Subcutaneous adipose tissue (tissue), 4 donors: ENCODE results near the gene TPSG1. TPM values are rescaled to one million over a fixed set of nuclear protein-coding genes. Genes with fewer than 3 reads are reported as not detected.

Experiments
- total RNA-seq, 4 donors: library from RNA; depleted of rRNA; stranded (reverse); fragments of >200 nt; gene quantifications; one replicate each; pipeline ENCODE4 v1.1.0, GENCODE V29; 2016
- TF ChIP-seq, protein P1 (sequence below): fragments of 450-650 bp; IDR thresholded peaks from one replicate; pipeline ENCODE4 v1.5.1; 2016; ENCODE audit warnings: low read depth, mild to moderate bottlenecking, control low read depth, antibody characterized with exemption, moderate library complexity

Gene TPSG1
- total RNA-seq, 4 donors from 2014 or later: 2.4 TPM; not detected in 3

DNA sequence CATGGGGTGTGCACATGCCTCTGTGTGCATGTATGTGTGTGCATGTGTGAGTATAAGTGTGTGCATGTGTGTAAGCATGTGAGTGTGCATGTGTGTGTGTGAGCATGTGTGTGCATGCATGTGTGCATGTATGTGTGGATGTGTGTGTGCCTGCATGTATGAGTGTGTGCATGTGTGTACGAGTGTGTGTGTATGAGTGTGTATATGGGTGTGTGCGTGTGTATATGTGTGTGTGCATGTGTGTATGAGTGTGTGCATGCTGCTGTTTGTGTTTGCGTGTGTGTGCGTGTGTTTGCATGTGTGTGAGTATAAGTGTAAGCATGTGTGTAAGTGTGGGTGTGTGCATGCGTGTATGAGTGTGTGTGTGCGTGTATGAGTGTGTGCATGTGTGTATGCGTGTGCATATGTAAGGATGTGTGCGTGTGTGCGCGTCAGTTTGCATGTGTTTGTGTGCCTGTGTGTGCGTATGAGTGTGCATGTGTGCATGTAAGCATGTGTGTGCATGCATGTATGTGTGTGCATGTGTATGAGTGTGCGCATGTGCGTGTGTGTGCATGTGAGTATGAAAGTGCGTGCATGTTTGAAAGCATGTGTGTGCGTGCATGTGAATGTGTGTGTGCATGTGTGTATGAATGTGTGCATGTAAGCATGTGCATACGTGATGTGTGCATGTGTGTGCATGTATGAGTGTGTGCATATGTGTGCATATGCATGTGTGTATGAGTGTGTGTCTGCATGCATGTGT, 39.4 kb upstream of the TPSG1 start:
- TF ChIP-seq, protein P1, sequence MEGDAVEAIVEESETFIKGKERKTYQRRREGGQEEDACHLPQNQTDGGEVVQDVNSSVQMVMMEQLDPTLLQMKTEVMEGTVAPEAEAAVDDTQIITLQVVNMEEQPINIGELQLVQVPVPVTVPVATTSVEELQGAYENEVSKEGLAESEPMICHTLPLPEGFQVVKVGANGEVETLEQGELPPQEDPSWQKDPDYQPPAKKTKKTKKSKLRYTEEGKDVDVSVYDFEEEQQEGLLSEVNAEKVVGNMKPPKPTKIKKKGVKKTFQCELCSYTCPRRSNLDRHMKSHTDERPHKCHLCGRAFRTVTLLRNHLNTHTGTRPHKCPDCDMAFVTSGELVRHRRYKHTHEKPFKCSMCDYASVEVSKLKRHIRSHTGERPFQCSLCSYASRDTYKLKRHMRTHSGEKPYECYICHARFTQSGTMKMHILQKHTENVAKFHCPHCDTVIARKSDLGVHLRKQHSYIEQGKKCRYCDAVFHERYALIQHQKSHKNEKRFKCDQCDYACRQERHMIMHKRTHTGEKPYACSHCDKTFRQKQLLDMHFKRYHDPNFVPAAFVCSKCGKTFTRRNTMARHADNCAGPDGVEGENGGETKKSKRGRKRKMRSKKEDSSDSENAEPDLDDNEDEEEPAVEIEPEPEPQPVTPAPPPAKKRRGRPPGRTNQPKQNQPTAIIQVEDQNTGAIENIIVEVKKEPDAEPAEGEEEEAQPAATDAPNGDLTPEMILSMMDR: no peak

DNA sequence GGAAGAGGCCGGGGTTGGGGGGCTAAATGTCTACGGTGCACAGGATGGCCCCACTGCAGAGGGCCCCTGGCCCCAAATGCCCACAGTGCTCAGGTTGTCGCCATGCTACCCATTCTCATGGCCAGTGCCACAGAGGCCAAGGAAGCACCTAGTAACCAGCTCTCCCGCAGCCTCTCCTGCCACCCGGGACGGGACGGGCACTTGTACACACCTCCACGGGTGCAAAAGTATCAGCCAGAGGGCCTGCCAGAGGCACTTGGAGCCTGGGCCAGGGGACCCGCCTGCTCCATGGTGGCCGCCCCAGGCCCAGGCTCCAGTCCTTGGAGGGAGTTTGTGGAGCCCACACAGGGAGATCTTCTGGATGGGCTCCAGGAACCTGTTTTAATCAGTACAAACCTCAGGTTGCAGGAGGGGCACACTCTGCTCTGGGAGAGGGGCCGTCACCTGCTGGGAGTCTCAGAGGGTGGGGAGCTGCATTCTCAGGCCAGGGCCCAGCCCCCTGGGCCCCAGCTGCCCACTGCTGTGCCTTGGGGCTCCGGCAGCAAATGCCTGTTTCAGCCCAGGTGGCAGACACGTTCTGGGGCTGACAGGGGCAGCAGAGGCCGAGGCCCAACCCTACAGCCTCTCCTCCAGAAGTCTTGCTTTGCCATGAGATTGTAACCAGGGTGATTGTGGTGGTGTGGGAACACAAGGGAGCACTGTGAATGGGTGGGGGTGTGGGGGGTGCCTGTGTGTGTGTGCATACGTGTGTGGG, 38.7 kb upstream of the TPSG1 start:
- TF ChIP-seq, protein P1: no peak

GRCh38 chr16:1262846-1263221, 37.8 kb upstream of the TPSG1 start:
- TF ChIP-seq, protein P1: no peak

- TF ChIP-seq, protein P1: no peak
Measured at GRCh38 chr16:1262210-1262845, 37.3 kb upstream of the TPSG1 start.

DNA sequence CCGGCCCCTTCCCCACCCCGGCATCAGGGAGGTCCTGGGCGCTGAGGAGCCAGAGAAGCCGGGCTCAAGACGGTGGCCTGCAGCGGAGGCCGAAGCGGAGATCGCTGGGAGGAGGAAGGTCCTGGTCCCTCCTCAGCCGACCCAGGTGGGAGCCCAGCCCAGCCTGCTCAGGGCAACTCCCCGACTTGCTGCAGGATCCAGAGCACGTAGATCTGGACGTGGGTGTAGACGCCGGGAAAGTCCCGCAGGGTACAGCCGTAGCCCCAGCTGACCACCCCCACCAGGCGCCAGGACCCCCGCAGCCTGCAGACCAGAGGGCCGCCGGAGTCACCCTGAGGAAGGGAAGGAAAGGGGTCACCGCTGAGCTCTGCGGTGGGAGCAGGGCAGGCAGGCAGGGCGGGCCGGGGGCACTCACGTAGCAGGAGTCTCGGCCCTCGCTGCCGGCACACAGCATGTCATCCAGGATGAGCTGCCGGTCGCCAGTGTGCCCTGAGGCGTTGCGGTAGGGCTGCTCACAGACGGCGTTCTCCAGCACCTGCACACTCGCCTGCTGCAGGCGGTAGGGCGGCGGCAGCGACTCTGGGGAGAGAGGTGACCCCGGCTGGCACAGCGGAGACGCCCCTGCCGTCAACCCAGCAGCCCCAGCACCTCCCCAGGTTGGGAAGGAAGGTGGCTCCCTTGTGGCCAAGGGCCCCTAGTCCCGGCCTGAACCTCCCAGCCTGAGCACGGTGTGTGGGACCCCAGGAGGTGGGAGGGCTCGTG, 36.2 kb upstream of the TPSG1 start:
- TF ChIP-seq, protein P1: no peak

- TF ChIP-seq, protein P1: no peak
Measured at GRCh38 chr16:1260101-1260680, 35.1 kb upstream of the TPSG1 start.
